HEK293 (cell line): ENCODE results near the gene LKAAEAR1.

ENCODE experiments used
- CTCF ChIA-PET: fragments of 350-600 bp; formaldehyde crosslinking; extraction: SDS; loops from one replicate; lab custom pipeline; 2021; ENCODE audit warnings: antibody characterized with exemption; lab: Yijun Ruan, JAX
- POLR2A ChIA-PET: fragments of 300-600 bp; formaldehyde crosslinking; extraction: SDS; loops from one replicate; lab custom pipeline; 2020; ENCODE audit warnings: antibody characterized with exemption, inconsistent platforms; lab: Yijun Ruan, JAX
- H3K27ac ChIP-seq: fragments of 200-500 bp; sonication (Bioruptor generic); 2 replicates; pipeline ENCODE4 v1.5.1; 2014; ENCODE audit warnings: low read depth, low read length, control low read depth, inconsistent platforms; ENCODE audit errors: extremely low read depth
- H3K36me3 ChIP-seq, 2 experiments: fragments of 200-500 bp in 1 of 2; sonication (Bioruptor generic) in 1 of 2; 1 replicate in 1 of 2; 2 replicates in 1 of 2; pipeline ENCODE4 v1.5.1; 2014 to 2017; ENCODE audit warnings: inconsistent platforms in 2 of 2, low read length in 2 of 2; ENCODE audit not compliant: control insufficient read depth in 2 of 2, insufficient read depth in 1 of 2
- H3K4me1 ChIP-seq: fragments of 200-500 bp; sonication (Bioruptor generic); 2 replicates; pipeline ENCODE4 v1.5.1; 2014; ENCODE audit warnings: mild to moderate bottlenecking, low read length, inconsistent platforms; ENCODE audit not compliant: control insufficient read depth, insufficient read depth
- H3K4me3 ChIP-seq: 2 replicates; pipeline ENCODE4 v1.5.1; 2011; ENCODE audit warnings: low read depth, mild to moderate bottlenecking, control low read depth, low read length, moderate library complexity
- H3K9me3 ChIP-seq: fragments of 200-500 bp; sonication (Bioruptor generic); 2 replicates; pipeline ENCODE4 v1.5.1; 2014; ENCODE audit warnings: low read depth, low read length, inconsistent platforms; ENCODE audit not compliant: control insufficient read depth, insufficient read depth
- CTCF ChIP-seq: fragments of 450-650 bp; formaldehyde crosslinking; IDR thresholded peaks from 2 replicates; pipeline ENCODE4 v1.5.1; 2016; ENCODE audit warnings: missing biosample characterization, missing genetic modification characterization
- GLIS2 ChIP-seq: fragments of 450-650 bp; formaldehyde crosslinking; IDR thresholded peaks from 2 replicates; pipeline ENCODE4 v1.5.1; 2016; ENCODE audit warnings: missing biosample characterization, missing genetic modification characterization
- KLF1 ChIP-seq: fragments of 450-650 bp; formaldehyde crosslinking; IDR thresholded peaks from 2 replicates; pipeline ENCODE4 v1.5.1; 2016; ENCODE audit warnings: missing biosample characterization, missing genetic modification characterization
- SCRT2 ChIP-seq: fragments of 450-650 bp; formaldehyde crosslinking; IDR thresholded peaks from 2 replicates; pipeline ENCODE4 v1.5.1; 2016; ENCODE audit warnings: missing biosample characterization, missing genetic modification characterization
- ZIC2 ChIP-seq: fragments of 450-650 bp; formaldehyde crosslinking; IDR thresholded peaks from 2 replicates; pipeline ENCODE4 v1.5.1; 2016; ENCODE audit warnings: missing biosample characterization, missing genetic modification characterization
- ZNF341 ChIP-seq: fragments of 450-650 bp; formaldehyde crosslinking; IDR thresholded peaks from 2 replicates; pipeline ENCODE4; 2016; ENCODE audit warnings: low read depth, missing biosample characterization, missing genetic modification characterization
- ZNF426 ChIP-seq: fragments of 450-650 bp; formaldehyde crosslinking; IDR thresholded peaks from 2 replicates; pipeline ENCODE4 v1.5.1; 2017; ENCODE audit warnings: missing biosample characterization, missing genetic modification characterization, mild to moderate bottlenecking, inconsistent platforms, moderate library complexity
- ZNF433 ChIP-seq: fragments of 450-650 bp; formaldehyde crosslinking; IDR thresholded peaks from 2 replicates; pipeline ENCODE4 v1.5.1; 2016; ENCODE audit warnings: missing biosample characterization, missing genetic modification characterization, low read depth
- ZNF529 ChIP-seq: fragments of 450-650 bp; formaldehyde crosslinking; IDR thresholded peaks from 2 replicates; pipeline ENCODE4 v1.5.1; 2017; ENCODE audit warnings: missing genetic modification characterization, missing biosample characterization; ENCODE audit not compliant: insufficient replicate concordance
- ZNF768 ChIP-seq: fragments of 450-650 bp; formaldehyde crosslinking; IDR thresholded peaks from 2 replicates; pipeline ENCODE4 v1.5.1; 2018; ENCODE audit warnings: missing biosample characterization, mild to moderate bottlenecking, missing genetic modification characterization
- ZNF791 ChIP-seq: fragments of 450-650 bp; formaldehyde crosslinking; IDR thresholded peaks from 2 replicates; pipeline ENCODE4 v1.5.1; 2016; ENCODE audit warnings: missing biosample characterization, missing genetic modification characterization
- ZNF792 ChIP-seq: fragments of 450-650 bp; formaldehyde crosslinking; IDR thresholded peaks from 2 replicates; pipeline ENCODE4 v1.5.1; 2016; ENCODE audit warnings: missing biosample characterization, missing genetic modification characterization
- TF ChIP-seq, protein P1 (sequence below): fragments of 450-650 bp; formaldehyde crosslinking; IDR thresholded peaks from 2 replicates; pipeline ENCODE4 v1.5.1; 2016; ENCODE audit warnings: missing biosample characterization, missing genetic modification characterization
- TF ChIP-seq, protein P2 (sequence below): fragments of 450-650 bp; formaldehyde crosslinking; IDR thresholded peaks from 2 replicates; pipeline ENCODE4 v1.5.1; 2016; ENCODE audit warnings: missing biosample characterization, missing genetic modification characterization, low read depth

Gene LKAAEAR1

GRCh38 chr20:64042054-64042781, 42.0 kb downstream of the LKAAEAR1 start:
- TF ChIP-seq ZNF341 (tag by site-specific recombination) = peak; percentile 31
- TF ChIP-seq GLIS2 (tag by site-specific recombination) = peak; percentile 27; the same call in 1 of the 2 replicates
- TF ChIP-seq ZIC2 (tag by site-specific recombination) = peak; percentile 44
- TF ChIP-seq ZNF792 = no peak
- no peak overlapping the region for H3K27ac ChIP-seq
- no peaks in the 10 kb centered on the region for H3K36me3 ChIP-seq
- H3K4me3 ChIP-seq = no peak overlapping the region
- POLR2A ChIA-PET = no interaction called here
- H3K4me1 ChIP-seq = no peaks in the 10 kb centered on the region
- CTCF ChIA-PET = interaction anchor here (0.5 to 4.4 kb wide), 3 partner anchors 12 to 503 kb away, joined by 3 to 39 read pairs (median 3); no protein-coding TSS in a partner anchor
- H3K9me3 ChIP-seq = no peaks in the 10 kb centered on the region

- Histone ChIP-seq H3K9me3 (no peaks in the 10 kb centered on the region), H3K36me3 (no peaks in the 10 kb centered on the region), H3K4me1 (no peaks in the 10 kb centered on the region), H3K27ac (no peak overlapping the region), H3K4me3 (no peak overlapping the region)
- ChIA-PET CTCF (interaction anchor here (4.4 kb wide), 1 partner anchor 16 kb away, joined by 39 read pairs; no protein-coding TSS in a partner anchor), POLR2A (no interaction called here)
- peak; percentile 50; the same call in 1 of the 2 replicates for TF ChIP-seq ZNF341 (tag by site-specific recombination)
- TF ChIP-seq ZNF768 (tag by site-specific recombination) = no peak
- TF ChIP-seq, protein P1, sequence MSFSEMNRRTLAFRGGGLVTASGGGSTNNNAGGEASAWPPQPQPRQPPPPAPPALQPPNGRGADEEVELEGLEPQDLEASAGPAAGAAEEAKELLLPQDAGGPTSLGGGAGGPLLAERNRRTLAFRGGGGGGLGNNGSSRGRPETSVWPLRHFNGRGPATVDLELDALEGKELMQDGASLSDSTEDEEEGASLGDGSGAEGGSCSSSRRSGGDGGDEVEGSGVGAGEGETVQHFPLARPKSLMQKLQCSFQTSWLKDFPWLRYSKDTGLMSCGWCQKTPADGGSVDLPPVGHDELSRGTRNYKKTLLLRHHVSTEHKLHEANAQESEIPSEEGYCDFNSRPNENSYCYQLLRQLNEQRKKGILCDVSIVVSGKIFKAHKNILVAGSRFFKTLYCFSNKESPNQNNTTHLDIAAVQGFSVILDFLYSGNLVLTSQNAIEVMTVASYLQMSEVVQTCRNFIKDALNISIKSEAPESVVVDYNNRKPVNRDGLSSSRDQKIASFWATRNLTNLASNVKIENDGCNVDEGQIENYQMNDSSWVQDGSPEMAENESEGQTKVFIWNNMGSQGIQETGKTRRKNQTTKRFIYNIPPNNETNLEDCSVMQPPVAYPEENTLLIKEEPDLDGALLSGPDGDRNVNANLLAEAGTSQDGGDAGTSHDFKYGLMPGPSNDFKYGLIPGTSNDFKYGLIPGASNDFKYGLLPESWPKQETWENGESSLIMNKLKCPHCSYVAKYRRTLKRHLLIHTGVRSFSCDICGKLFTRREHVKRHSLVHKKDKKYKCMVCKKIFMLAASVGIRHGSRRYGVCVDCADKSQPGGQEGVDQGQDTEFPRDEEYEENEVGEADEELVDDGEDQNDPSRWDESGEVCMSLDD (tag by site-specific recombination) = no peak
Observed at GRCh38 chr20:64041781-64042053, 42.5 kb downstream of the LKAAEAR1 start.

DNA sequence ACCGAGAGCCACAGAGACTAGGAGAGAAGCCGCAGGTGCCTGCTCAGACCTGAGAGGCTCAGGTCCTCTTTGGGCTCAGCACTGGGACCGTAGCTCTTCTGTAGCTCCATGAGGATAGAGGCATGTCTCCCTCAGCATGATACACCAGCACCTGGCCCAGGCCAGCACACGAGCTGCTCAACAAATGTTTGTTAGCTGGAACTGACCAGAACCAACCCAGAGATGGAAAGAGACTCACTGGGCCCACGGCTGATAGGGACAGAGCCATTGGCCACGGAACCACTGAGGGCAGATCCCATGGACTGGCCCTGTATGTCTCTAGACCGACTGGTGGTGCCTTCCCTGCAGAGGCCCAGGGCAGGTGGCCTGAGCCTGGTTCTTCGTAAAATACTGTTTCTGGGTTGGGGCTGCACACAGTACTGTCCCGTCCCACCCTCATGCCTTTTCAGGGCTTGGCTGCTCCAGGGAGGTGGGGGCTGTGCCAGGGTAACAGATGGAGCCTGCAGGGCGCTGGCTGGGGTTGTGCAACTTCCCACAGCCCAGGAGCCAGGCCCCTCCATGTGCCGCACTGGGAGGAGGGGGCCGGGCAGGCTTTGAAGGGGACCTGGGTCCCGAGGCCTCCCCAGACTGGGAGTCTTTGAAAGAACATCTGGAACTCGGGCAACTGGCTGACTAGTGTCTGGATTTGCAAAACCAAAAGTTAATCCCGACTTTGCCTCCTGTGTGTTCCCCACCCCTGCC, 43.0 kb downstream of the LKAAEAR1 start:
- H3K4me3 ChIP-seq = no peak overlapping the region
- no peaks in the 10 kb centered on the region for H3K4me1 ChIP-seq
- no peaks in the 10 kb centered on the region for H3K9me3 ChIP-seq
- POLR2A ChIA-PET = no interaction called here
- no peak overlapping the region for H3K27ac ChIP-seq
- CTCF ChIA-PET = interaction anchor here (0.7 to 4.4 kb wide), 2 partner anchors 17 to 48 kb away, joined by 3 to 39 read pairs; no protein-coding TSS in a partner anchor
- H3K36me3 ChIP-seq = no peaks in the 10 kb centered on the region
- TF ChIP-seq, protein P2, sequence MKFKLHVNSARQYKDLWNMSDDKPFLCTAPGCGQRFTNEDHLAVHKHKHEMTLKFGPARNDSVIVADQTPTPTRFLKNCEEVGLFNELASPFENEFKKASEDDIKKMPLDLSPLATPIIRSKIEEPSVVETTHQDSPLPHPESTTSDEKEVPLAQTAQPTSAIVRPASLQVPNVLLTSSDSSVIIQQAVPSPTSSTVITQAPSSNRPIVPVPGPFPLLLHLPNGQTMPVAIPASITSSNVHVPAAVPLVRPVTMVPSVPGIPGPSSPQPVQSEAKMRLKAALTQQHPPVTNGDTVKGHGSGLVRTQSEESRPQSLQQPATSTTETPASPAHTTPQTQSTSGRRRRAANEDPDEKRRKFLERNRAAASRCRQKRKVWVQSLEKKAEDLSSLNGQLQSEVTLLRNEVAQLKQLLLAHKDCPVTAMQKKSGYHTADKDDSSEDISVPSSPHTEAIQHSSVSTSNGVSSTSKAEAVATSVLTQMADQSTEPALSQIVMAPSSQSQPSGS (tag by site-specific recombination) = no peak
- TF ChIP-seq ZNF341 (tag by site-specific recombination) (no peak), CTCF (tag by site-specific recombination) (no peak), SCRT2 (tag by site-specific recombination) (peak; percentile 73), ZNF426 (no peak), ZNF433 (tag by site-specific recombination) (no peak), KLF1 (tag by site-specific recombination) (peak; percentile 44; the same call in 1 of the 2 replicates), ZNF529 (tag by site-specific recombination) (no peak), ZNF791 (no peak)
